Measurements from ENCODE around the gene C2CD4C.
"Not testable (repeated sequence)": the region's sequence is repeated elsewhere in the genome, so short reads cannot be mapped to it uniquely, and the experiment has no call there.

Gene C2CD4C

GRCh38 chr19:412356-413355 is 3.7 kb upstream of the C2CD4C start:
- DNase-seq: no peak

DNA sequence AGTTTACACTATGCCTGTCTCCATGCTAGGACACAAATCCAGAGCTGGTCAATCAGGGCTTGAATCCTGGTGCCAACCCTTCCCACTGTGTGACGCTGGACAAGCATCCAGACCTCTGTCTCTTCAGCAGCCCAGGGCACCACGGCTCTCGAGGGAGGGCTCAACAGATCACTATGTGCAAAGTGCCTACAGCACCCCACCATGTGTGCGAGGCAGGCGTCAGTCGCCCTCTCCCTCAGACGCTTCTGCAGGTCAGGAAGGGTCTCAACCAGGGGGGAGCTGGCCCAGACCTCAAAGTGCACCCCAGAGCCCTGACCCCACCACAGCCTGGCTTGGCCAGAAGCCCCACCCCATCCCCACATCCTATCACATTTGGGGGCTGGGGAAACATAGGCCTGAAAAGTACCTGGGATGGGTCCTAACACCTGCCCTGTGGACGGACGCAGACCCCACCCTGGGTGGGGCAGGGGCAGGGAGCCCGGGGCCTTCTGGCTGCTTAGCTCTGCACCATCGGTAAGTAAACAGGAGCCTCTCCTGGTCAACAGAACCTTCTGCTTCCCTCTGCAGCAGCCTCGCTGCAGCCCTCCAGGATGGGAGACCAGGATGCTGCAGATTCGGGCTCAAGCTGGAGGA is 2.9 kb upstream of the C2CD4C start:
- no peak for DNase-seq

- not testable (repeated sequence) for DNase-seq
Measured at GRCh38 chr19:411121-411722, 2.3 kb upstream of the C2CD4C start.

DNA sequence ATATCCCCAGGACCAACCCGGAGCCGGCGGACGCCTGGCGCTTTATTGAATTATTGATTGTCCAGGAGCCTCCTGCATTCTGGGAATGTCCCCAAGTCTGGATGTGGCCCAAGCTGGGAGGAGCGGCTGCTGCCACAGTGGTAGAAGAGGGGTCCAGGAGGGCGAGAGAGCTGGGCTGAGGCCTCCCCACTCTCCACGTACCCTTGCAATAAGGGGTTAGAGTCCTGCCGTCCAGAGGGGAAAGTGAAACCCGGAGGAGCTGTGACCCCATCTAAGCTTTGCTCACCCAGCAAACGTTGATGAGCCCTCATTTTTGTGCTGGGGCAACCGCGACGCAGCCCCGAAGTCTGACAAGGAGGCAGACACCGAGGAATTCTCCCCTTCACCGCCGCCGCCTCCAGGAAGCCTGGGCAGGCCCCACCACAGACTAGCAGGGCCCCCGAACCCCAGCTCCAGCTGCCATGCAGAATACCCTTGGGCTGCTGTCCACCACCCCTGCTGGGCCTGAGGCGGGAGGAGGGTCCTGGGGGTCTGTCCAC is 1.4 kb upstream of the C2CD4C start:
- DNase-seq: no peak

GRCh38 chr19:409516-410242 is 732 bp upstream of the C2CD4C start:
- DNase-seq: no peak

- no peak for DNase-seq
Measured at GRCh38 chr19:408441-408901, 476 bp downstream of the C2CD4C start.

GRCh38 chr19:407511-408440 is 1.2 kb downstream of the C2CD4C start:
- DNase-seq: no peak

GRCh38 chr19:406971-407510 is 1.9 kb downstream of the C2CD4C start:
- no peak for DNase-seq

GRCh38 chr19:406135-406781 is 2.7 kb downstream of the C2CD4C start:
- no peak for DNase-seq

DNA sequence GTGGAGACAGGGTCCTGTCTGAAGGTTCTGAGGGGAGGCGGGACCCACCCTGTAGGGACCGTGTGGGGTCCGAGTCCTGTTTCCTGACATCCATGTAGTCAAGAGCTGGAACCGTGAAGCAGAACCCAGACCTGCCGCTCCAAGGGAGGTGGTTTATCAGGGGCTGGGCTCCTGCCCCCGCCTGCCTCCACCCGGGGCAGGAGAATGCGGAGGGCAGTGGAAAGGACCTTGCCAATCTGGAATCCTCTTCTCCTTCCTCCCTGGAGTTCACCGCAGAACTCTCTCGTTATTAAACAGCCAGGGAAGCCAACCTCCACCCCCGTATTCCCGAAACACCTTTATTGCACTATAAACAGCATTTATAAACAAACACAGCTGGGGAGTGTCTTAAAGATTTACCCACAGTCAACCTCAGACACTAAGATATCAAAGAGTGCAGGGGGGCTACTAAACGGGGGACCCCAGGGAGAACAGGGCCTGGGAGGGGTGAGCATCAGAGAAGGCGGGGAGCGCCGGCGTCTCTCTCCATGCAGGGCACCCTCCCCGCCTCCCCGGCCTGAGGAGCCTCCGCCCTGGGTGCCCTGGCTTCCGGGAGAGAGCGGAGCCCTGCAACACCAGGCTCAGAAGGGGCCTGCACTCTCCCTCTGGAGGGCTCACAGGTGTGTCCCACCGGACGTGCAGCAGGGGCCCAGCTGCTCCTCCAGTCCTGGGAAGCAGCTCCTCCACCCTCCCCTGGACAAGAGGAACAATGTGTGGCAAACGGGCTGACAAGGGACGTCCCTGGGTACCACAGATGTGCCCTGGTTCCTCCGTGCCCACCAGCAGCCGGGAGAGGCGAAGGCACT is 3.6 kb downstream of the C2CD4C start:
- DNase-seq: no peak

- DNase-seq: peak; percentile 55
Measured at GRCh38 chr19:403221-404027, 5.5 kb downstream of the C2CD4C start.

GRCh38 chr19:402786-403185 is 6.2 kb downstream of the C2CD4C start:
- no peak for DNase-seq

GRCh38 chr19:401866-402511 is 7.0 kb downstream of the C2CD4C start:
- no peak for DNase-seq

GRCh38 chr19:400976-401865 is 7.7 kb downstream of the C2CD4C start:
- no peak for DNase-seq

GRCh38 chr19:399370-399769 is 9.6 kb downstream of the C2CD4C start:
- no peak for DNase-seq

- DNase-seq: no peak
Measured at GRCh38 chr19:398719-399118, 10.2 kb downstream of the C2CD4C start.
